Pulmonary artery endothelial cell (primary cell): ENCODE results near the gene LDB3. TPM values are rescaled to one million over a fixed set of nuclear protein-coding genes. Genes with fewer than 3 reads are reported as not detected.
"Not testable (repeated sequence)": the region's sequence is repeated elsewhere in the genome, so short reads cannot be mapped to it uniquely, and the experiment has no call there.

Source experiments
- DNase-seq: peaks from one replicate; pipeline ENCODE4 v3.0.0-alpha.2; 2011; ENCODE audit warnings: low read depth, low spot score
- total RNA-seq: library from RNA; depleted of rRNA; stranded (reverse); fragments of >200 nt; gene quantifications from 2 replicates; pipeline ENCODE4 v1.2.3, GENCODE V29; 2014

The LDB3 gene
- not detected in 2 replicates for total RNA-seq

GRCh38 chr10:86668297-86669165 lies at the start of gene LDB3:
Gene LDB3 (plus strand): TSS chr10:86668511. CDS start chr10:86668692, 181 bp downstream.
- no peak for DNase-seq

GRCh38 chr10:86628311-86628710 lies 40.0 kb upstream of the LDB3 start:
- no peak for DNase-seq

GRCh38 chr10:86630079-86630478 lies 38.2 kb upstream of the LDB3 start:
- DNase-seq = no peak

GRCh38 chr10:86632009-86632800 lies 36.1 kb upstream of the LDB3 start:
- DNase-seq = no peak

GRCh38 chr10:86632951-86633350 lies 35.4 kb upstream of the LDB3 start:
- no peak for DNase-seq

- DNase-seq = no peak
Observed at GRCh38 chr10:86635402-86635801, 32.9 kb upstream of the LDB3 start.

GRCh38 chr10:86636311-86636710 lies 32.0 kb upstream of the LDB3 start:
- DNase-seq = no peak

- DNase-seq = no peak
Observed at GRCh38 chr10:86642021-86642420, 26.3 kb upstream of the LDB3 start.

GRCh38 chr10:86642499-86642898 lies 25.8 kb upstream of the LDB3 start:
- DNase-seq = no peak

GRCh38 chr10:86644152-86644793 lies 24.0 kb upstream of the LDB3 start:
- no peak for DNase-seq

- no peak for DNase-seq
Observed at GRCh38 chr10:86644794-86645445, 23.4 kb upstream of the LDB3 start.

- DNase-seq = not testable (repeated sequence)
Observed at GRCh38 chr10:86645621-86646165, 22.6 kb upstream of the LDB3 start.

- DNase-seq = no peak
Observed at GRCh38 chr10:86646532-86646931, 21.8 kb upstream of the LDB3 start.

GRCh38 chr10:86646933-86647332 lies 21.4 kb upstream of the LDB3 start:
- no peak for DNase-seq

GRCh38 chr10:86647773-86648703 lies 20.3 kb upstream of the LDB3 start:
- DNase-seq = no peak

- no peak for DNase-seq
Observed at GRCh38 chr10:86648704-86649427, 19.4 kb upstream of the LDB3 start.

- DNase-seq = no peak
Observed at GRCh38 chr10:86649471-86650150, 18.7 kb upstream of the LDB3 start.

- no peak for DNase-seq
Observed at GRCh38 chr10:86650151-86650550, 18.2 kb upstream of the LDB3 start.

GRCh38 chr10:86651021-86651471 lies 17.3 kb upstream of the LDB3 start:
- no peak for DNase-seq
